CD8-positive, alpha-beta memory T cell (primary cell): ENCODE results near the gene CD82. TPM values are rescaled to one million over a fixed set of nuclear protein-coding genes. Genes with fewer than 3 reads are reported as not detected.

Experiments used
- CTCF ChIA-PET: fragments of 350-600 bp; sonication (Branson Sonifier 250); formaldehyde crosslinking; loops from one replicate; lab custom pipeline; 2021; ENCODE audit warnings: antibody characterized with exemption; lab: Charles Lee
- POLR2A ChIA-PET: fragments of 350-600 bp; sonication (Branson Sonifier 250); formaldehyde crosslinking; loops from one replicate; lab custom pipeline; 2021; ENCODE audit warnings: antibody characterized with exemption; lab: Charles Lee
- DNase-seq, 5 donors: peaks; one replicate each; pipeline versions ENCODE4 v3.0.0 to v3.0.0-alpha.2; 2020 to 2022; ENCODE audit warnings: mixed read lengths in 1 of 5
- H3K27ac ChIP-seq: one replicate; pipeline ENCODE4 v1.7.0; 2013; ENCODE audit warnings: low read depth, mild to moderate bottlenecking, low read length, moderate library complexity
- H3K27me3 ChIP-seq: 2 replicates; pipeline ENCODE4 v1.7.0; 2013; ENCODE audit warnings: low read length, mild to moderate bottlenecking; ENCODE audit not compliant: insufficient read depth, poor library complexity, severe bottlenecking
- H3K36me3 ChIP-seq: 2 replicates; pipeline ENCODE4 v1.7.0; 2013; ENCODE audit warnings: mild to moderate bottlenecking, low read length, moderate library complexity; ENCODE audit not compliant: insufficient read depth
- H3K4me1 ChIP-seq: 2 replicates; pipeline ENCODE4 v1.7.0; 2013; ENCODE audit warnings: mild to moderate bottlenecking, low read length, moderate library complexity; ENCODE audit not compliant: insufficient read depth
- H3K4me3 ChIP-seq: 2 replicates; pipeline ENCODE4 v1.7.0; 2013; ENCODE audit warnings: mild to moderate bottlenecking, low read length
- H3K9me3 ChIP-seq: 2 replicates; pipeline ENCODE4 v1.7.0; 2013; ENCODE audit warnings: mild to moderate bottlenecking, low read length
- H3K27ac Mint-ChIP-seq, 8 donors: one replicate each; pipeline ENCODE4 v1.8.0; 2020 to 2021; ENCODE audit warnings: mixed read lengths in 8 of 8, mild to moderate bottlenecking in 6 of 8, inconsistent platforms in 3 of 8, moderate library complexity in 3 of 8
- H3K27me3 Mint-ChIP-seq, 2 donors: one replicate each; pipeline ENCODE4 v1.8.0; 2020 to 2021; ENCODE audit warnings: mixed read lengths in 2 of 2, mild to moderate bottlenecking in 1 of 2, moderate library complexity in 1 of 2
- H3K36me3 Mint-ChIP-seq, 3 donors: one replicate each; pipeline ENCODE4 v1.8.0; 2020 to 2021; ENCODE audit warnings: mixed read lengths in 3 of 3, inconsistent platforms in 1 of 3, mild to moderate bottlenecking in 1 of 3
- H3K4me1 Mint-ChIP-seq, 3 donors: one replicate each; pipeline ENCODE4 v1.8.0; 2020 to 2021; ENCODE audit warnings: mixed read lengths in 3 of 3, inconsistent platforms in 1 of 3, mild to moderate bottlenecking in 1 of 3
- H3K4me3 Mint-ChIP-seq, 7 donors: one replicate each; pipeline ENCODE4 v1.8.0; 2020 to 2021; ENCODE audit warnings: mixed read lengths in 7 of 7, mild to moderate bottlenecking in 6 of 7, moderate library complexity in 4 of 7, inconsistent platforms in 2 of 7
- H3K9me3 Mint-ChIP-seq, 5 donors: one replicate each; pipeline ENCODE4 v1.8.0; 2020 to 2022; ENCODE audit warnings: mixed read lengths in 5 of 5, mild to moderate bottlenecking in 3 of 5, moderate library complexity in 2 of 5, inconsistent platforms in 1 of 5
- polyA plus RNA-seq: library from polyadenylated mRNA; unstranded; fragments of 300-500 nt; fragmentation: Illumina TruSeq; gene quantifications from one replicate; pipeline ENCODE4 v1.2.3, GENCODE V29; 2021
- total RNA-seq, 2 experiments: library from RNA; stranded (reverse); gene quantifications; one replicate each; pipeline ENCODE4 v1.2.3, GENCODE V29; 2021

The CD82 gene
- total and polyA plus RNA-seq, 3 experiments from 2014 or later: 131 to 388 (median 356) TPM

DNA sequence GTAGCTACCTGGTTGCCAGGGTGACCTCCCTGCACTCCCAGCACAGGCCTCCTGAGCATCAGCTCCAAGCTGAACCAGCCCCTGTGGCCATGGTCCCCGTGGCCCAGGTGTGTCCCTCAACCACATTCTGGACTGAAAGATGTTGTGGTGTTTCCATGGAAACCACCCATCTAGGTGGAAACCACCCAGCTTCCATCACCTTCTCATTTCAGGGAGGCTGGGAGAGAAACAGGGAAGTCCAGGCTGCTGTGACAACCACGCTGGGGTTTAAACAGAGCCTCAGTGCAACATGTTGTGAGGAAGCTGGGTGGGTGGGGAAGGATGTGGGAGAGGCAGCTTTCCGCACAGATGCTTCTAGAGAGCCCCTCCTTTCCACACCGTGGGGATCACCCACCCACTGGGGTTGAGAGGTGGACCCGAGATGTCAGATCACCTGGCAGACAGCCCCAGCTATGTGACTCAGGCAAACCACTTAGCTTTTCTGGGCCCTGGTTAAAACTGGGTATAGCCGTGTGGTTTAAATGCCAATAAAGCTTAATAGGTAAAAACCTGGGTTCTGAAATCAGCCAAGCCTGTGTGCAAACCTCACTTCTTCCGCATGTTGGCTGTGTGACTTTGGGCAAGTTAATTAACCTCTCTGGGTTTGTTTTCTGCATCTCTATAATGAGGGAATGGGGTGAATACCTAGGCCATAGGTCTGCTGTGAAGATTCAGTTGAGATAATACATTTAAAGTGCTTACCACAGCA, 46.4 kb downstream of the CD82 start:
- Mint-ChIP-seq H3K9me3 (no peaks in the 10 kb centered on the region), H3K4me3 (peak overlapping the region; percentile 9 to 64 (median 38)), H3K4me1 (peaks cover 65 to 94% (median 83%) of the 10 kb centered on the region in 3 donors), H3K27me3 (peaks cover 0 to 2% of the 10 kb centered on the region in 2 donors), H3K36me3 (peaks cover 0 to 37% (median 6%) of the 10 kb centered on the region in 3 donors), H3K27ac (peak overlapping the region; percentile 83 to 99 (median 94))
- Histone ChIP-seq H3K27me3 (no peaks in the 10 kb centered on the region), H3K4me1 (peaks cover 76% of the 10 kb centered on the region), H3K9me3 (no peaks in the 10 kb centered on the region), H3K27ac (peak overlapping the region; percentile 38), H3K4me3 (no peak overlapping the region), H3K36me3 (peaks cover 6% of the 10 kb centered on the region)
- CTCF ChIA-PET: interaction anchor here (0.8 to 17.3 kb wide), 12 partner anchors 9 to 492 kb away, joined by 3 to 532 read pairs (median 4); partner anchors contain the start of gene CD82
- POLR2A ChIA-PET: interaction anchor here (0.6 to 2.3 kb wide), 9 partner anchors 9 to 53 kb away, joined by 3 to 13 read pairs (median 7); partner anchors contain the start of gene CD82
- peak; percentile 58 to 92 (median 63) for DNase-seq

DNA sequence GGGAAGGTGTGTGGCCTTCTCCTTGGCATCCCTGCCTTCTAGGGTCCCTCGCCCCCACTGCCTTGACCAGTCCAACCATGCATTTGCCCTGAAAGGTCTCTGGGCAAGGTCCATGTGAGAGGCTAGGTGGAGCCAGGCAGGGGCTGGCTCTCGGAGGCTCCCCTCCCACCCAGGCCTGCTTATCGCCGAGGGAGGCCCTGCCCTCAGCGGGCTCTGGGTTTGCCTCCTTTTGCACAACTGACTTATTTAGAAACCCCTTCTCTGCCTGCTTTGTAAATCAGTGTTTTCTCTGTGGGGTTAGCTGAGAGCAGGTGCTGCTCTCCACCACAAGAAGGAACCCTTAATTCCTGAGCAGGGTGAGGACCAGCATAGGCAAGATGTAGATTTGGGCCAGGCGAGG, 47.7 kb downstream of the CD82 start:
- H3K9me3 ChIP-seq: no peaks in the 10 kb centered on the region
- H3K27me3 ChIP-seq: no peaks in the 10 kb centered on the region
- Mint-ChIP-seq H3K4me1 (peaks cover 68 to 91% (median 79%) of the 10 kb centered on the region in 3 donors), H3K27ac (peak overlapping the region; percentile 73 to 96 (median 84)), H3K9me3 (no peaks in the 10 kb centered on the region), H3K27me3 (peaks cover 0 to 2% of the 10 kb centered on the region in 2 donors), H3K4me3 (peak overlapping the region in 1 of 7 donors; percentile 14), H3K36me3 (peaks cover 0 to 30% (median 4%) of the 10 kb centered on the region in 3 donors)
- H3K4me3 ChIP-seq: no peak overlapping the region
- no peak for DNase-seq
- CTCF ChIA-PET: interaction anchor here (1.4 to 17.3 kb wide), 4 partner anchors 8 to 52 kb away, joined by 3 to 532 read pairs (median 8); partner anchors contain the start of gene CD82
- no peak overlapping the region for H3K27ac ChIP-seq
- H3K4me1 ChIP-seq: peaks cover 76% of the 10 kb centered on the region
- POLR2A ChIA-PET: interaction anchor here (2.1 kb wide), 1 partner anchor 48 kb away, joined by 13 read pairs; the partner anchor contains the start of gene CD82
- peaks cover 11% of the 10 kb centered on the region for H3K36me3 ChIP-seq

DNA sequence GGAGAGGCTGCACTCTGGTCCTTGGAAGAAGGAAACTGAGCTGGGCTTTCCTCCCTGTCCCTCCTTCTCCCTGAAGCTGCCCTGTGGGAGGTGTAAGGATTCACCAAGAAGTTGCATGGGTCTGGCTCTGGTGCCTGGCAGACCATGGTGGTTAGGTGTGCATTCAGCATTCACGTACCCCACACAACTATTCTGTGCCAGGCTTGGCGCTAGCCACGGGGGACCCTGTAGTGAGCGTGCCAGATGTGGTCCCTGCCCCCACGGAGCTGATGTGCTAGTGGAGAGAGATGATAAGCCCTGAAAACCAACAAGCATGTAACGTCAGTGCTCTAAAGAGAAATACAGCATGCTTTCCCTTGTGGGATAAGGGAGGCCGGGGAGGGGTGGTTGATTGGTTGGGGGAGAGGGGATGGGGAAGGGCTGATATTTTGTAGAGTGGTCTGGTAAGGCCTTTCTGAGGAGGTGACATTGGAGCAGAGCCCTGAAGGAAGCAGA, 48.9 kb downstream of the CD82 start:
- H3K27me3 Mint-ChIP-seq: peaks cover 0 to 2% of the 10 kb centered on the region in 2 donors
- Histone ChIP-seq H3K27me3 (no peaks in the 10 kb centered on the region), H3K4me3 (no peak overlapping the region), H3K4me1 (peaks cover 64% of the 10 kb centered on the region), H3K27ac (no peak overlapping the region), H3K36me3 (peaks cover 11% of the 10 kb centered on the region), H3K9me3 (no peaks in the 10 kb centered on the region)
- peak in 1 of 5 donors; percentile 33 for DNase-seq
- peaks cover 0 to 37% (median 4%) of the 10 kb centered on the region in 3 donors for H3K36me3 Mint-ChIP-seq
- H3K4me1 Mint-ChIP-seq: peaks cover 57 to 79% (median 68%) of the 10 kb centered on the region in 3 donors
- H3K4me3 Mint-ChIP-seq: peak overlapping the region in 1 of 7 donors; percentile 78
- POLR2A ChIA-PET: no interaction called here
- H3K9me3 Mint-ChIP-seq: no peaks in the 10 kb centered on the region
- peak overlapping the region in 7 of 8 donors; percentile 72 to 96 (median 84) for H3K27ac Mint-ChIP-seq
- CTCF ChIA-PET: interaction anchor here (0.7 to 17.3 kb wide), 2 partner anchors 53 to 327 kb away, joined by 3 to 532 read pairs; partner anchors contain the start of gene CD82

DNA sequence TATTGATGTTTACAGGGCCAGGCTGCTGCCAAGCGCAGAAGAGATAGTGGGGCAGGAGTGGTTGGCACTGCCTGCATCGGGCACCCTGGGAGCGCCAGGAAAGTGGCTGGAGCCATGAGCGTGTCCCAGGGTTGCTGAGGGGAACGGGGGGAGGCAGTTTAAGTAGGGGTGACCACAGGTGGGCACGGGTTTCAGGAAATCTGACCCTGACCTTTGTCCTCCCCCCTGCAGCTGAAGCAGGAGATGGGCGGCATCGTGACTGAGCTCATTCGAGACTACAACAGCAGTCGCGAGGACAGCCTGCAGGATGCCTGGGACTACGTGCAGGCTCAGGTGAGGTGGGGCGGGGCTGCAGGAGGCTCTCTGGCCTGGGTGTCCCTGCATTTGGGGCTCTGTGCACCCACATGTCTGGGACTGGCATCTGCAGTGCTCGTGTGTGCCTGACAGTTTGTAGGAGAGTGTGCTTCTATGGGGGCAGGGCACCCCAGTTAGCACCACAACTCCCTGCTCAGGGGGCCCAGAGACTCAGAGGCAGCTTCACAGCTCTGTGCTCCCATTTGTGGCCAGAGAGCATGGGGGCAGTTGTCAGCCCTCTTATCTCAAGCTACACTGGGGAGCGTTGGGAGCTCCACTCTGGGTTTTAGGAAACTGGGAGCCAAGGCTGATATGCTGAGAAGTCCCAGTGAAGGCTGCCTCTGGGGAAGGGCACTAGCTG, 49.7 kb downstream of the CD82 start:
- ChIA-PET POLR2A (no interaction called here), CTCF (interaction anchor here (1.0 to 17.3 kb wide), 5 partner anchors 13 to 160 kb away, joined by 3 to 532 read pairs (median 4); partner anchors contain the start of gene CD82)
- Histone ChIP-seq H3K4me1 (peaks cover 55% of the 10 kb centered on the region), H3K36me3 (peaks cover 11% of the 10 kb centered on the region), H3K9me3 (no peaks in the 10 kb centered on the region), H3K27me3 (no peaks in the 10 kb centered on the region), H3K4me3 (no peak overlapping the region), H3K27ac (no peak overlapping the region)
- Mint-ChIP-seq H3K9me3 (no peaks in the 10 kb centered on the region), H3K27ac (peak overlapping the region in 6 of 8 donors; percentile 73 to 96 (median 88)), H3K27me3 (peaks cover 0 to 2% of the 10 kb centered on the region in 2 donors), H3K4me3 (peak overlapping the region in 1 of 7 donors; percentile 78), H3K4me1 (peaks cover 48 to 70% (median 59%) of the 10 kb centered on the region in 3 donors), H3K36me3 (peaks cover 0 to 37% (median 4%) of the 10 kb centered on the region in 3 donors)
- peak in 1 of 5 donors; percentile 41 for DNase-seq

DNA sequence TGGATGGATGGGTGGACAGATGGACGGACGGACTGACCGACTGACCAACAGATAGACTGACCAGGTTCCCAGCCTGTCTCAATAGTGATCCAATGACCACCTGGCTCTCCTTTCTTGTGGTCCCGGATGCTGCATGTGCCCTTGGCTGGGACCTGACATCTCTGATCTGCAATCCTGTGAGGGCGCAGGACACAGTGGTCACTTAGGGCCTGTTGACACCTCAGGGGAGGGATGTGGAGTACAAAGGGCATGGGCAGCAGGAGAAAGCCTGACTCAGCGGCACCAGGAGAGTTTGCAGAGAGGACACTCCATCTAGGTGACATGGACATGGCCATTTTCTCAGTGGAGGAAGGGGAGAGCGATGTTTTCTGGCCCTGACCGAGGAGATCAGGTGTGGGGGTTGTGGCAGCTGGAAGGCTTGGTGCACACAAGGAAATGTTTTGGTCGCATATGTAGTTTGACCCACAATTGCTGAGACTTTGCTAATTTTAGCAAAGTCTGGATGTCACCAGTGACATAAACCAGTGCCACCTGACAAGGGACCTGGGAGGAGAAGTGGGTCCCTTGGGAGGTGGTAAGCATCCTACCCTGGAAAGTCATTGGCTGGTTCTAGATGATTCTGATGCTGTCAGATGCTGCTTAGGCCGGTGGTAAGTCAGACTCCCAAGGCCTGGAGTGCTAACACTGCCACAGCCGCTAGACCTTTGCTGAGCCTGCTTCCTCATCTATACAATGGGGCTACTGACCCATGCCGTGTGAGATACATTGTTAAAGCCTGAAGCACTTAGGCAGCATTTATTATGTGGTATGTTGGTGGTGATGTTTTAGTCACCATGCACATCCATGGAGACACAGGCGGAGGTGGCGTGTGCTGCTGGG, 50.7 kb downstream of the CD82 start:
- peak overlapping the region in 1 of 7 donors; percentile 18 for H3K4me3 Mint-ChIP-seq
- no peaks in the 10 kb centered on the region for H3K9me3 ChIP-seq
- peaks cover 0 to 45% (median 4%) of the 10 kb centered on the region in 3 donors for H3K36me3 Mint-ChIP-seq
- H3K4me3 ChIP-seq: no peak overlapping the region
- peaks cover 40 to 63% (median 49%) of the 10 kb centered on the region in 3 donors for H3K4me1 Mint-ChIP-seq
- peak overlapping the region; percentile 6 to 88 (median 56) for H3K27ac Mint-ChIP-seq
- peak in 1 of 5 donors; percentile 33 for DNase-seq
- no peak overlapping the region for H3K27ac ChIP-seq
- H3K9me3 Mint-ChIP-seq: no peaks in the 10 kb centered on the region
- H3K27me3 ChIP-seq: no peaks in the 10 kb centered on the region
- ChIA-PET POLR2A (interaction anchor here (1.0 to 1.4 kb wide), 2 partner anchors 57 to 59 kb away, joined by 3 read pairs; no protein-coding TSS in a partner anchor), CTCF (interaction anchor here (0.8 to 17.3 kb wide), 18 partner anchors 9 to 311 kb away, joined by 3 to 532 read pairs (median 4); partner anchors contain the start of gene CD82)
- peaks cover 11% of the 10 kb centered on the region for H3K36me3 ChIP-seq
- H3K27me3 Mint-ChIP-seq: peaks cover 0 to 2% of the 10 kb centered on the region in 2 donors
- H3K4me1 ChIP-seq: peaks cover 46% of the 10 kb centered on the region

DNA sequence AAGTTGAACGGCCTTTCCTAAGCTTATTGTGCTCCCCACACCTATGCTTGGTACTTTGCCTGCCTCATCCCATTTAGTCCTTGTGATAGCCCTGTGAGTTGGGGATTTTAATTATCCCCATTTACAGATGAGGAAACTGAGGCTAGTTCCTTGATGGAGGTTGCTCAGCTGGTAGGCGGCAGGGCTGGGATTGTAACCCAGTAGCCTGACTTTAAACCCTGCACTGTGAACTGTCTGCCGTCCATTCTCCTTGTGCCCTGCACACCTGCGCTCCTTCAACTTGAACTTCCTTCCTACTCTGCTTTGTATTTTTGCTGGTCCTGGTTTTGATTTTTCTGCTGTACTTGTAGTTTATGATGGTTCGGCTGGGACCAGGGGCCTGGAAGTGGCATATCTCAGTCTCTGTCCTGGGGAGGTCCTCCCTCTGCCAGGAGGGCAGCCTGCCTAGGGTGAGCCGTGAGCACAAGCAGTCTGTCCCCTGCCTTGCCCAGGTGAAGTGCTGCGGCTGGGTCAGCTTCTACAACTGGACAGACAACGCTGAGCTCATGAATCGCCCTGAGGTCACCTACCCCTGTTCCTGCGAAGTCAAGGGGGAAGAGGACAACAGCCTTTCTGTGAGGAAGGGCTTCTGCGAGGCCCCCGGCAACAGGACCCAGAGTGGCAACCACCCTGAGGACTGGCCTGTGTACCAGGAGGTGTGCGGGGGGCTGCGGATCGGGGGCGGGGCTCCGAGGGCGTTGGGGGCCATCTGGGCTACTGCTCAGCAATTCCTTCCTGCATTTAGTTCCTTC, 52.4 kb downstream of the CD82 start:
- no peak overlapping the region for H3K4me3 Mint-ChIP-seq
- Histone ChIP-seq H3K9me3 (no peaks in the 10 kb centered on the region), H3K36me3 (peaks cover 11% of the 10 kb centered on the region), H3K27ac (no peak overlapping the region), H3K4me1 (peaks cover 31% of the 10 kb centered on the region), H3K4me3 (no peak overlapping the region), H3K27me3 (no peaks in the 10 kb centered on the region)
- H3K4me1 Mint-ChIP-seq: peaks cover 26 to 52% (median 35%) of the 10 kb centered on the region in 3 donors
- H3K27me3 Mint-ChIP-seq: peaks cover 0 to 2% of the 10 kb centered on the region in 2 donors
- peaks cover 0 to 49% (median 4%) of the 10 kb centered on the region in 3 donors for H3K36me3 Mint-ChIP-seq
- ChIA-PET CTCF (interaction anchor here (0.7 to 17.3 kb wide), 22 partner anchors 10 to 488 kb away, joined by 3 to 532 read pairs (median 4); partner anchors contain the start of gene CD82), POLR2A (interaction anchor here (0.6 to 1.4 kb wide), 2 partner anchors 61 to 157 kb away, joined by 3 read pairs; no protein-coding TSS in a partner anchor)
- peak in 1 of 5 donors; percentile 38 for DNase-seq
- peak overlapping the region in 1 of 8 donors; percentile 89 for H3K27ac Mint-ChIP-seq
- no peaks in the 10 kb centered on the region for H3K9me3 Mint-ChIP-seq
